NCI-H2196 treated with DMSO at 0.1 percent for 48 hours (cell line): ENCODE results near the gene CNNM3.

Experiments used
- DNase-seq: peaks from one replicate; lab custom pipeline; 2025; ENCODE audit not compliant: unreplicated experiment; lab: John Stamatoyannopoulos, UW

CNNM3 gene

DNA sequence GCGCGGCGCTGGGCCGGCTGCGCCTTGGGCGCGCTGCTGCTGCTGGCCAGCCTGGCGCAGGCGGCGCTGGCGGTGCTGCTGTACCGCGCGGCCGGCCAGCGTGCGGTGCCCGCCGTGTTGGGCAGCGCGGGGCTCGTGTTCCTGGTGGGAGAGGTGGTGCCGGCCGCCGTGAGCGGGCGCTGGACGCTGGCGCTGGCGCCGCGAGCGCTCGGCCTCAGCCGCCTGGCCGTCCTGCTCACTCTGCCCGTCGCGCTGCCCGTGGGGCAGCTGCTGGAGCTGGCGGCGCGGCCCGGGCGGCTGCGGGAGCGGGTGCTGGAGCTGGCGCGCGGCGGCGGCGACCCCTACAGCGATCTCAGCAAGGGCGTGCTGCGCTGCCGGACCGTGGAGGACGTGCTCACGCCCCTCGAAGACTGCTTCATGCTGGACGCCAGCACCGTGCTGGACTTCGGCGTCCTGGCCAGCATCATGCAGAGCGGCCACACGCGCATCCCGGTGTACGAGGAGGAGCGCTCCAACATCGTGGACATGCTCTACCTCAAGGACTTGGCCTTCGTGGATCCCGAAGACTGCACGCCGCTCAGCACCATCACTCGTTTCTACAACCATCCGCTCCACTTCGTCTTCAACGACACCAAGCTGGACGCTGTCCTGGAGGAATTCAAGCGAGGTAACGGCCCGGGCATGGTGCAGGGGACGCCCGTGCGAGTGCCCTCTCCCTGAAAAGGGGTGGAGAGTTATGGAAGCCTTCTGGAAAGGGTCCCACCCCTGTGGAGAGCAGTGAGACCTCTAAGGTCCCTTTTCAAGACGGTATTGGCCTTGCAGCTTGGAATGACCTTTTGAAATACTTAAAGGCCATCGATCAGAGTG, 1.0 kb downstream of the CNNM3 start:
- no peak for DNase-seq

- DNase-seq, result no peak
Observed at GRCh38 chr2:96817882-96818281, 1.8 kb downstream of the CNNM3 start.

DNA sequence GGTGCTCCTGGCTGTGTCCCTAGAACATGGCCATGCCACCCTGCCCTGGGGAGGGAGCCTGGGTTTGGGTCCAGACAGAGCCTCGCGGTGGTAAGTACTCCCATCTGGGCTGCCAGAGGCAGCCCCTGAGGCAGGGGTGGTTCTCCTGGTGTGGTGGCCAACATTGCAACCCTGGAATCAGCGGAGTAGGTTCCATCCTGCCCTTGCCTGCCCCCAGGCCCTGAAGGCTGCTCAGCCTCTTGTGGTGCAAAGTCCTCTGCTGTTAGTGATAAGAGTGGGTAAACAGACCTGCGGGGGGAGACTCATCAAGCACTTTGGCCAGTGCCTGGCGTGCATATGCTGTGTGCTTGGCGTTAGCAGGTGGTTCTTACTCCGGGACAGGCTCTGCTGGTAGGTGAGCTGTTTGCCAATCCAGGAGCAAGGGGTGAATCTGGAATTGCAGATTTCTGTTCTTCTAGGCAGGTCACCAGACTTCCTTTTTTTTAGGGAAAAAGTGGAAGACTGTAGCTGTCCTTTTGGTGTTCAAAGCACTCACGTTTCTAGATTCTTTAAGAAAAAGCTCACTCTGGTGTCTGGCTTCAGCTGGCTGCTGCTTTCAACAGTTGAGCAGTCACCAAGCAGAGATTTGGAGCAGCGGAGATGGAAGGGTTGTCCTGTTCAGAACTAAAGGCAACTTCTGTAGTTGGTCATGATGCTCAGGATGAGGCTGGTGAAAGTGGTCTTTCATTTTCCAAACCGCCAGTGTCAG, 3.2 kb downstream of the CNNM3 start:
- no peak for DNase-seq

GRCh38 chr2:96819876-96820511, 3.9 kb downstream of the CNNM3 start:
- no peak for DNase-seq

DNA sequence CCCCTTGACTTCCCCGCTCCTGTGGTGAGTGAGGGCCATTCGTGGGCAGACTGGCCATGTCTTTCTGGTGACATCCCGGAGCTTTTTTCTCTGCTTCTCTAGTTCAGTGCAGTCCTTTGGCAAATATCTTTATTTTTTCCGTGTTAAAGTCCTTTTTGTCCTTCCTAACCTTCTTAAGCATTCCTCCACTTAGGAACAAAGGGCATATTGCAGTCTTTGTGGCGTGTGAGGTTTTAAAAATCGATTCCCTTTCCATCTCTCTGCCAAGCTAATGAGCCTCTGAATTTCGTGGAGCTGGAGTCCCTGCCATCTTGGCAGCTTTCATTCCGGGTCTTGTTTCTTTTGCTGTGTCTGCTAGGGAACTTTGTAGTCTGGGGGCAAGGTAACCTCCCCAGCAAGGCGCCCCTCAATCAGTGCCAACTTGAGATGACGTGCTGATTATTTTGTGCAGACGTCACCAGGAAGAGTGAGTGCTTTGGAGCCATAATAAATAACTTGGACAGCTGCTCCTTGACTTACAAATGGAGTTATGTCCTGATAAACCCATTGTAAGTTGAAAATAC, 5.1 kb downstream of the CNNM3 start:
- no peak for DNase-seq

DNA sequence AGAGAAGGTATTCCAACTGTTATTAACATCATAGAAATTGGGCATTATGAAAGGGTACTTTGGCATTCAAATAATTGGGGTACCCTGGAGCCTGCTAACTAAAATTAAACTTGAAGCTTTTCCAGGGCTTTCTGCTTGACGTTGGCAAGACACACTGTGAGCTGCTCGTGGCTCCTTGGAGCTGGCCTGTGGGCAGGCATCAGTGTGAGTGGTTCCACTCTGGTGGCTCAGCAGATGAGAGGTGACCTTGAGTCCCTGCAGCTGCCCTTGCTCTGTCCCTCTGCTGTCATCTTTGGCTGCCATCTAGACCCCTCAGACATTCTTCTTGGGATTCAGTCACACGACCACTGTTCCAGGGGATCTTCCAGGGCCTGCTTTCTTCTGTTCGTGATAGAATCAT, 6.7 kb downstream of the CNNM3 start:
- DNase-seq, result no peak

DNA sequence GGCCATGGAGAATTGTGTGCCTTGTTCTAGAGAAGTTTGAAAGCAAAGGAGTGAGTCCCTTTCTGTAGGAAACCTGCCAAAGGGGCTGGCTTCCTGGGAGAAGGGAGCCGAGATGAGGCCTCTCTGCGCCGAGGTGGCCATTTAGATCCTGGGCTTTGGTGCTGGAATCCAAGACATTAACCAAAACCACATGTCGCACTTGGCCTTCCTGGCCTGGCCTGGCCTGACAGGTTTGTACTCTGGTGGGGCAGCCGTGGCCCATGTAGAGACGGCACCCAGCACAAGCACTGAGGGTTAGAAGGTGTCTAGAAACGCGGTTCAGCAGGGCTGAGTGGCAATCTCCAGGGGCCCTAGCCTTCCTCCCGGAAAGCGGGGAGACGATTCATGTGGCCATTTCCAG, 7.1 kb downstream of the CNNM3 start:
- DNase-seq, result no peak

DNA sequence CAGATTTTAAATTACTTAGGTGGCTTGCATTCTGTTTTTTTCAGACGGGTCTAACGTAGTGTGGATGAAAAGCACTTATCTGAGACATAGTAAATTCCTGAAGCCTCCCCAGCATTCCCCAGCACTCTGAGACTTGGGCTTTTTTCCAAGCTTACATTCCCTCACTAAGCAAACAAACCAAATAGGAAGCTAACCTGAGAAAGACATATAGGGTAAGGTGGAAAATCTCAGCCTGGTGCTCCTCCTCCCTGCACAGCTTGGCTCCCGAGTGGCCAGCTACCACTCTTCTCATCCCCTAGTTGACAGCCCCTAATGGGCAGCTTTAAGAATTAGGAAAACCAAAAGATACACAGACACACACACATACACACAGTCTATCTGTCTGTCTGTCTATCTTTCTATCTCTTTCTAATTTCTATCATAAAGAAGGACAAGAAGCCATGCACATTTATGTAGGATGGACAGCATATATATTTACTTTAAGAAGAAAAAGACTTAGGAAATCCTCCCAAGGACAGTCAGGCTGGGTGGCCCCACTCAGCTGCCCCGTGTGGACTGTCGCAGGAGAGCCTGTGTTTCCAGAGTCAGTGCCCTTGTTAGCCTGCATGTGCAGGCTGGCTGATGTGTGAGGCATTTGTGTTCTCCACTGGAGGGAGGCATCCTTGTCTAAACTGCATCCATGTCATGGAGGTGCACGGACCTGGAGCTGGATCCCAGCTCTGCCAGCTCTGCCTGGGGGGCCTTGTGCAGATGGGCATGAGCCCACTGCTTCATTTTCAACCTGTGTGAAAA, 8.2 kb downstream of the CNNM3 start:
- no peak for DNase-seq

DNA sequence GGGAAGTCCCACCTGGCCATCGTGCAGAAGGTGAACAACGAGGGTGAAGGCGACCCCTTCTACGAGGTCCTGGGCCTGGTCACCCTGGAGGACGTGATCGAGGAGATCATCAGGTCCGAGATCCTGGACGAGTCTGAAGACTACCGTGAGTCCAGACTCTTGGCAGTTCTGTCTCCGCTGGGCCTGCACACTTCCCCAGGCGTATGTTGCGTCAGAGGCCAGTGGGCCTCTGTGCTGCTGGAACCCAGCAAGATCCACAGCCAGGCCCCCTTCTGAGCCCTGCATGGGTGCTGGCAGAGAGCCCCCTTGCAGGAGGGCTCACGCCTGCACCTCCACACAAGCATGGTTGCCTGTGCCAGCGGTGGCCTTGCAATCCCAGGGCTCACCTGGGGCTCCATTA, 9.0 kb downstream of the CNNM3 start:
- no peak for DNase-seq

DNA sequence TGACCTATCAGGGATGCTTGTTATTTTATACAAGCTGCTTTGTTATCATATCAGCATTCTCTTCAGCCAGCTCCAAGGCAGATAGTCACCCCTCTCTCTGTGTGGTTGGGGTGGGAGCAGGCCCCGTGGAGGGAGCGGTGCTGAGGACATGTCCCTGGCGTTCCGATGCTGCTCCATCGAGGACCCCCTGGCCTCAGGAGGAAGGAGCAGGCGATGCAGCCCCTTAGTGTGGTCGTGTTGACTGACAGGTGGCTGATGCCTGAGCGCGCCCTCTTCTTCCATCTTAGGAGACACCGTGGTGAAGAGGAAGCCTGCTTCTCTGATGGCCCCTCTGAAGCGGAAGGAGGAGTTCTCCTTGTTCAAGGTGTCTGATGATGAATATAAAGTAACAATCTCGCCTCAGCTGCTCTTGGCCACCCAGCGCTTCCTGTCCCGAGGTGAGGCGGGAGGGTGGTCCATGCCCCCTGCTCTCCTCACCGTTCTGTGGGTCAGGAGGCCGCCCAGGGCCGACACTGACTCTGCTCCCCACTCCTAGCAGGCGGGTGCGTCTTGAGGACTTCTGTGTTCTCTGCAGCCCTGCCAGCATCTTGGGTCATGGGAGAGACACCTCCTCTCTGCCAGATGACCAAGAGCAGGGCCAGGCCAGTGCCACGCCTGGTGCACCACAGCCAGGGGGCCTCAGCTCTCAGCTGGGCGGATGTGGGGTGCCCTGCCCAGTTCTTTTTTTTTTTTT, 10.6 kb downstream of the CNNM3 start:
- DNase-seq, result no peak

- DNase-seq, result no peak
Observed at GRCh38 chr2:96828436-96828835, 12.4 kb downstream of the CNNM3 start.

DNA sequence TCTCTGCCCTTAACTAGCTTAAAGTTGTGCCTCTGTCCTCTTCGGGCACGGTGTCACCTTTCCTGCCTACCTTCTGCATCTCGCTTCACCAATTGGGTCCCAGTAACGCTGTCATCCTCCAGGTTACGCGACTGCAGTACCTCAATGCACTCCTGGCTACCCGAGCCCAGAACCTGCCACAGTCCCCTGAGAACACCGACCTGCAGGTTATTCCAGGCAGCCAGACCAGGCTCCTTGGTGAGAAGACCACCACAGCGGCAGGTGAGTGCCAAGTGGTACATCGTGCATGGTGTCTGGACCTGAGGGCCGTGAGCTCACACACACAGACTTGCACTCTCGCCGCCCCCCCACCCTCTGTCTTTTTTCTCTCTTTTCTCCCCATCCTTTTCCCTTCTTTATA, 12.8 kb downstream of the CNNM3 start:
- DNase-seq, result no peak

- no peak for DNase-seq
Observed at GRCh38 chr2:96830044-96830562, 14.0 kb downstream of the CNNM3 start.

DNA sequence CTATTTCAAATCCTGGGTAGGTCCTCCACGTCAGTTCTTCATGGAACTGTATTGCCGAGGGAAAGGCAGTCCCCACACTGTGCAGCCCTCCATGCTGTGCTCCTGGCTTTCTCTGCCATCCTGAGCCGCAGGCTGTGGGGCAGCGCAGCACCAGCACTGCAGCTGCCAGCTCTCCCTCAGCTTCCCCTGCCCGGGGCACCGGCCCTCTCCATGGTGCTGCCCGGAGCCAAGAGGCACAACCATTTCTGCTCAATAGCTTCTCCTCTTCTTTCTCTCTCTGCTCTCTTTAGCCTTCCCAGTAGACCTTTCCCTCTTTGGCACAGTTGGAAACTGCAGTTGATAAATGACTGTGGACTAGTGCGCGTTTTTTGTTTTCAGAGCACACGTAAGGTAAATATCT, 15.6 kb downstream of the CNNM3 start:
- DNase-seq, result no peak

- no peak for DNase-seq
Observed at GRCh38 chr2:96832408-96832753, 16.3 kb downstream of the CNNM3 start.

DNA sequence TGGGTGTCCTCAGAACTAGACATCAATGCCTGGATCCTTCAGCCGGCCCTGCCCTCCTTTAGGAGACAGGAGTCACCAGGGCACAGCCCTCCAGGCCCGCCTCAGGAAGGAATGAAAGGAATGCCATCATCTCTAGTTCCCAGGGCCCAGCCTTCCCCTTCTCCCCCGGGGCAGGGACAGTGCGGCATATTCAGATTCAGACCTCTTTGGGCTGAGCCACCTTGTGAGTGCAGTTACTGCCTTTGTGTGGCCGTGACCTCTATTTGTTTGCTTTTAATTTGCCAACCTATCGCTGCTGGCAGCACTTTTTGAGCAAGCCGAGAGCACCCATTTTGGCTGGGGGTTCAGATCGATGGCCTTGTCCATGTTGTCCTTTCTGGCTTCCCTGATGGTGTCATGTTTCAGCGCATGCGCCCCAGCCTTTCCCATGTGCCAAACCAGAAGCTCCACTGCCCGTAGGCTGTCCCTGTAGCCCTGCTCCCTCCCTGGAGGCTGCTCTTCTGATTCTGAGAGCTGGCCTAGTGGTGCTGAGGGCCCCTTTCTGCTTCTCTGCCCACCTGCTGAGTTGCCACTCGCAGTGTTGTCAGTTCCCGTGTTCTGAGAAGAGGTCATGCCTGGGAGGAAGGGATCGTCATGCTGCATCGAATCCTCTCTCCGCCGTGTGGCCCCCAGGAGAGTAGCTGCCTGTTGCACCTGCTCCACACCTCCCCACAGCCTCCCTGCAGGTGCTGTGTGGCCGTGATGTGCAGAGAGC, 16.9 kb downstream of the CNNM3 start:
- peak; percentile 90 for DNase-seq

DNA sequence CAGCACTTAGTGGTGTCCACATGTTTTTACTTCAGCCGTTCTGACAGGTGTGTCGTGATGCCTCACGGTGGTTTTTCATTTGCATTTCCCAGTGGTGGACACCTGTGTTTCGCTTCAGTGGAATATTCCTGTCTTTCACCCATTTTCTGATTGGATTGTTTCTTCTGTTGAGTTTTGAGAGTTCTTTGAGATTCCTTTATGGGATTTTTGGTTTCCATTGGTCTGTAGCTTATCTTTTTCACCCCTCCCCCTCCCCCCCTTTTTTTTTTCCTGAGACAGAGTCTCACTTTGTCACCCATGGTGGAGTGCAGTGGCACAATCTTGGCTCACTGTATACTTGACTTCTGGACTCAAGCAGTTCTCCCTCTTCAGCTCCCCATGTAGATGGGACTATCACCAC, 19.8 kb downstream of the CNNM3 start:
- DNase-seq, result no peak

DNA sequence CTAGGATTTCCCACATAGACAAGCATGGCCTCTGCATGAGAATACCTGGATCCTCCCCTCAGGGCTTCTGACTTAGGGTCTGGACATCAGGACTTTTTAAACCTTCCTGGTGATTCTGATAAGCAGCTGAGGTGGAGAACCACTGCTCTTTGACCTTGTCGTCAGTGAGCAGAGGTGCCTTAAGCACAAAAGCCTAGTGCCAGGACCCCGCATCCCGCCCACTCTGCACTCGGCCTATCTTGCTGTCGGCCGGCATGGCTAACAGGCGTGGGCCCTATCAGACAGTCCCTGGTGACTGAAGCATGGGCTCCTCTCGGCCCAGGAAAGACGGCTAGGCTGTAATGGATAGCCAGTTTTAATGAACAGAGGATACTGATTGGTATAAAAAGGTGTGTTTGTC, 21.5 kb downstream of the CNNM3 start:
- DNase-seq, result no peak
